Breast epithelium (tissue), 4 donors: ENCODE measurements around the gene CDH2. TPM values are rescaled to one million over a fixed set of nuclear protein-coding genes. Genes with fewer than 3 reads are reported as not detected.

Experiments used
- DNase-seq, 2 donors: peaks; one replicate each; pipeline ENCODE4 v3.0.0-alpha.2; 2019; ENCODE audit warnings: low spot score in 2 of 2
- H3K27ac ChIP-seq, 2 donors: fragments of 200-600 bp; sonication (generic) in 1 of 2; one replicate each; pipeline ENCODE4 v1.5.1; 2016 to 2019; ENCODE audit warnings: mild to moderate bottlenecking in 1 of 2
- H3K27me3 ChIP-seq, 2 donors: fragments of 200-600 bp; sonication (generic) in 1 of 2; one replicate each; pipeline versions ENCODE4 v1.5.1 to v1.6.0; 2017 to 2019; ENCODE audit warnings: control low read depth in 1 of 2, mild to moderate bottlenecking in 1 of 2
- H3K36me3 ChIP-seq: fragments of 200-600 bp; one replicate; pipeline ENCODE4 v1.5.1; 2019
- H3K4me1 ChIP-seq, 2 donors: fragments of 200-600 bp; sonication (generic); one replicate each; pipeline ENCODE4 v1.5.1; 2016 to 2019; ENCODE audit warnings: control low read depth in 1 of 2
- H3K4me3 ChIP-seq, 3 donors: fragments of 200-600 bp; sonication (generic); 1 replicate in 2 of 3; 2 replicates in 1 of 3; pipeline ENCODE4 v1.5.1; 2016 to 2019; ENCODE audit warnings: mild to moderate bottlenecking in 3 of 3, moderate library complexity in 2 of 3
- H3K9me3 ChIP-seq, 2 donors: fragments of 200-600 bp; sonication (generic) in 1 of 2; one replicate each; pipeline ENCODE4 v1.5.1; 2016 to 2019; ENCODE audit warnings: control low read depth in 1 of 2
- CTCF ChIP-seq, 3 donors: fragments of 450-650 bp; IDR thresholded peaks; one replicate each; pipeline ENCODE4 v1.5.1; 2016 to 2017; ENCODE audit warnings: antibody characterized with exemption in 3 of 3, mild to moderate bottlenecking in 3 of 3, moderate library complexity in 3 of 3
- POLR2A ChIP-seq: fragments of 450-650 bp; IDR thresholded peaks from one replicate; pipeline ENCODE4 v1.6.1; 2016; ENCODE audit warnings: antibody characterized with exemption, mild to moderate bottlenecking, moderate library complexity
- POLR2AphosphoS5 ChIP-seq, 3 donors: sonication (generic); formaldehyde crosslinking; IDR thresholded peaks; one replicate each; pipeline ENCODE4 v1.6.1; 2017; ENCODE audit warnings: antibody characterized with exemption in 3 of 3
- intact Hi-C: fragments of 100-400 bp; cut with DNase I; formaldehyde crosslinking; loops from one replicate; pipeline ENCODE4 v1.15.1; 2023; ENCODE audit warnings: low total_unique reads
- total RNA-seq, 3 donors: library from RNA; depleted of rRNA; stranded (reverse); fragments of >200 nt; gene quantifications; one replicate each; pipeline ENCODE4 v1.1.0, GENCODE V29; 2016

CDH2 gene
- total RNA-seq, 3 donors from 2014 or later, result 0.16 to 1.8 (median 0.33) TPM

- Histone ChIP-seq H3K4me1 (no peaks in the 10 kb centered on the region), H3K9me3 (no peaks in the 10 kb centered on the region), H3K36me3 (no peaks in the 10 kb centered on the region), H3K27me3 (no peaks in the 10 kb centered on the region), H3K27ac (no peak overlapping the region), H3K4me3 (no peak overlapping the region)
- intact Hi-C loops, result no loop called here
- TF ChIP-seq POLR2A (no peak), CTCF (IDR thresholded peaks at IDR 0.05) (no peak), POLR2AphosphoS5 (IDR thresholded peaks at IDR 0.05) (no peak)
- no peak for DNase-seq
Measured at GRCh38 chr18:27985832-27986231, 191.1 kb downstream of the CDH2 start.

GRCh38 chr18:27983780-27984179, 193.2 kb downstream of the CDH2 start:
- Histone ChIP-seq H3K27me3 (no peaks in the 10 kb centered on the region), H3K36me3 (no peaks in the 10 kb centered on the region), H3K4me3 (no peak overlapping the region), H3K9me3 (no peaks in the 10 kb centered on the region), H3K27ac (no peak overlapping the region), H3K4me1 (no peaks in the 10 kb centered on the region)
- DNase-seq, result no peak
- intact Hi-C loops, result no loop called here
- TF ChIP-seq CTCF (IDR thresholded peaks at IDR 0.05) (no peak), POLR2AphosphoS5 (IDR thresholded peaks at IDR 0.05) (no peak), POLR2A (no peak)

GRCh38 chr18:27976806-27977408, 200.0 kb downstream of the CDH2 start:
- intact Hi-C loops, result no loop called here
- H3K27ac ChIP-seq, result no peak overlapping the region
- H3K27me3 ChIP-seq, result no peaks in the 10 kb centered on the region
- no peak for DNase-seq
- no peaks in the 10 kb centered on the region for H3K4me1 ChIP-seq
- H3K36me3 ChIP-seq, result no peaks in the 10 kb centered on the region
- TF ChIP-seq POLR2AphosphoS5 (IDR thresholded peaks at IDR 0.05) (no peak), CTCF (IDR thresholded peaks at IDR 0.05) (no peak), POLR2A (no peak)
- no peaks in the 10 kb centered on the region for H3K9me3 ChIP-seq
- no peak overlapping the region for H3K4me3 ChIP-seq

- Histone ChIP-seq H3K27me3 (no peaks in the 10 kb centered on the region), H3K4me3 (no peak overlapping the region), H3K9me3 (no peaks in the 10 kb centered on the region), H3K4me1 (no peaks in the 10 kb centered on the region), H3K27ac (no peak overlapping the region), H3K36me3 (no peaks in the 10 kb centered on the region)
- intact Hi-C loops, result no loop called here
- TF ChIP-seq CTCF (IDR thresholded peaks at IDR 0.05), result no peak
- TF ChIP-seq POLR2A, result no peak
- TF ChIP-seq POLR2AphosphoS5 (IDR thresholded peaks at IDR 0.05), result no peak
- no peak for DNase-seq
Measured at GRCh38 chr18:27970321-27970720, 206.6 kb downstream of the CDH2 start.

GRCh38 chr18:27969206-27969605, 207.7 kb downstream of the CDH2 start:
- no peaks in the 10 kb centered on the region for H3K36me3 ChIP-seq
- no peak for TF ChIP-seq CTCF (IDR thresholded peaks at IDR 0.05)
- no peak for TF ChIP-seq POLR2AphosphoS5 (IDR thresholded peaks at IDR 0.05)
- TF ChIP-seq POLR2A, result no peak
- no peaks in the 10 kb centered on the region for H3K9me3 ChIP-seq
- DNase-seq, result no peak
- no peak overlapping the region for H3K4me3 ChIP-seq
- H3K27ac ChIP-seq, result no peak overlapping the region
- H3K4me1 ChIP-seq, result no peaks in the 10 kb centered on the region
- no peaks in the 10 kb centered on the region for H3K27me3 ChIP-seq
- intact Hi-C loops, result no loop called here
